OCI-LY7 (cell line): Measurements from ENCODE around the gene TRIM71. TPM values are rescaled to one million over a fixed set of nuclear protein-coding genes. Genes with fewer than 3 reads are reported as not detected.

ENCODE experiments used
- BruUV-seq: library from RNA; stranded (reverse); fragments of 400-500 nt; replicated peaks from 2 replicates; lab custom pipeline; 2021; lab: Mats Ljungman, UMichigan
- CTCF ChIA-PET: fragments of 300-600 bp; sonication (Branson Sonifier 250); formaldehyde crosslinking; loops from one replicate; lab custom pipeline; 2022; ENCODE audit warnings: antibody characterized with exemption; ENCODE audit not compliant: unreplicated experiment; lab: Charles Lee
- POLR2A ChIA-PET: fragments of 300-600 bp; sonication (Branson Sonifier 250); formaldehyde crosslinking; loops from one replicate; lab custom pipeline; 2022; ENCODE audit warnings: antibody characterized with exemption; lab: Charles Lee
- DNase-seq: peaks from one replicate; pipeline ENCODE4 v3.0.0-alpha.2; 2015; ENCODE audit warnings: low spot score
- H2AFZ ChIP-seq: fragments of 200-600 bp; sonication (generic), shearing (Covaris generic); 2 replicates; pipeline ENCODE4 v1.6.1; 2014; ENCODE audit warnings: mild to moderate bottlenecking, antibody characterized with exemption, low read length, moderate library complexity
- H3K27ac ChIP-seq: fragments of 200-600 bp; sonication (generic); 2 replicates; pipeline ENCODE4 v1.5.1; 2014; ENCODE audit warnings: mixed run types, low read depth, mild to moderate bottlenecking, moderate library complexity, low read length, inconsistent platforms; ENCODE audit not compliant: poor library complexity, severe bottlenecking
- H3K36me3 ChIP-seq: fragments of 200-600 bp; sonication (generic); 2 replicates; pipeline ENCODE4 v1.6.1; 2014; ENCODE audit warnings: mild to moderate bottlenecking, antibody characterized with exemption, low read length, moderate library complexity, mixed read lengths; ENCODE audit not compliant: insufficient read depth
- H3K4me1 ChIP-seq: fragments of 200-600 bp; sonication (generic); 2 replicates; pipeline ENCODE4 v1.5.1; 2014; ENCODE audit warnings: mild to moderate bottlenecking, low read length; ENCODE audit not compliant: insufficient read depth, poor library complexity, severe bottlenecking
- H3K4me2 ChIP-seq: fragments of 200-600 bp; sonication (generic); 2 replicates; pipeline ENCODE4 v1.6.1; 2014; ENCODE audit warnings: mild to moderate bottlenecking, low read length
- H3K4me3 ChIP-seq: fragments of 200-600 bp; sonication (generic); 2 replicates; pipeline ENCODE4 v1.5.1; 2014; ENCODE audit warnings: mild to moderate bottlenecking, low read depth, low read length; ENCODE audit not compliant: poor library complexity, severe bottlenecking
- H3K79me2 ChIP-seq: fragments of 200-600 bp; sonication (generic); 2 replicates; pipeline ENCODE4 v1.6.1; 2016; ENCODE audit warnings: low read depth, mild to moderate bottlenecking, low read length, moderate library complexity, mixed read lengths; ENCODE audit not compliant: insufficient read depth
- H3K9me2 ChIP-seq: fragments of 200-600 bp; sonication (generic); 2 replicates; pipeline ENCODE4 v1.6.1; 2016; ENCODE audit warnings: mild to moderate bottlenecking, low read length, mixed read lengths; ENCODE audit not compliant: insufficient read depth
- H3K9me3 ChIP-seq: fragments of 200-600 bp; sonication (generic); 2 replicates; pipeline ENCODE4 v1.6.1; 2014; ENCODE audit warnings: mild to moderate bottlenecking, mixed run types, low read length, mixed read lengths
- H4K20me1 ChIP-seq: fragments of 200-600 bp; sonication (generic); 2 replicates; pipeline ENCODE4 v1.6.1; 2014; ENCODE audit warnings: mild to moderate bottlenecking, antibody characterized with exemption, low read length, moderate library complexity, mixed read lengths; ENCODE audit not compliant: insufficient read depth
- EZH2phosphoT487 ChIP-seq: fragments of 200-600 bp; sonication (generic); IDR thresholded peaks from 2 replicates; pipeline ENCODE4 v1.6.1; 2018; ENCODE audit warnings: low read depth, borderline replicate concordance, mild to moderate bottlenecking, mixed run types, antibody characterized with exemption, low read length, moderate library complexity, mixed read lengths
- intact Hi-C: fragments of 100-400 bp; cut with micrococcal nuclease; formaldehyde crosslinking; loops from one replicate; pipeline ENCODE4 v1.10.0; 2022; ENCODE audit not compliant: unreplicated experiment
- total RNA-seq, 2 experiments: library from RNA; depleted of rRNA in 1 of 2; stranded (reverse); fragments of >200 nt in 1 of 2; shearing (Covaris generic) in 1 of 2; gene quantifications; 2 replicates each; pipeline ENCODE4 v1.2.3, GENCODE V29; 2014 to 2022
- TF ChIP-seq, protein P1 (sequence below): fragments of 200-600 bp; sonication (generic); conservative IDR thresholded peaks from 2 replicates; pipeline ENCODE4 v1.5.1; 2014; ENCODE audit warnings: mild to moderate bottlenecking, antibody characterized with exemption, low read length, moderate library complexity, mixed read lengths

TRIM71 gene
- total RNA-seq, 2 experiments from 2014 or later = not detected

- no peak overlapping the region for H3K4me3 ChIP-seq
- no peaks in the 10 kb centered on the region for H3K79me2 ChIP-seq
- DNase-seq = no peak
- no peaks in the 10 kb centered on the region for H3K4me1 ChIP-seq
- H3K36me3 ChIP-seq = no peaks in the 10 kb centered on the region
- no peak overlapping the region for H2AFZ ChIP-seq
- no TSS peak for BruUV-seq
- no peaks in the 10 kb centered on the region for H3K9me3 ChIP-seq
- no peak overlapping the region for H3K27ac ChIP-seq
- H3K4me2 ChIP-seq = no peak overlapping the region
- H3K9me2 ChIP-seq = no peaks in the 10 kb centered on the region
- CTCF ChIA-PET = no interaction called here
- POLR2A ChIA-PET = interaction anchor here (0.7 to 1.0 kb wide), 3 partner anchors 10 to 1606 kb away, joined by 3 to 4 read pairs (median 3); no protein-coding TSS in a partner anchor
- TF ChIP-seq, protein P1, sequence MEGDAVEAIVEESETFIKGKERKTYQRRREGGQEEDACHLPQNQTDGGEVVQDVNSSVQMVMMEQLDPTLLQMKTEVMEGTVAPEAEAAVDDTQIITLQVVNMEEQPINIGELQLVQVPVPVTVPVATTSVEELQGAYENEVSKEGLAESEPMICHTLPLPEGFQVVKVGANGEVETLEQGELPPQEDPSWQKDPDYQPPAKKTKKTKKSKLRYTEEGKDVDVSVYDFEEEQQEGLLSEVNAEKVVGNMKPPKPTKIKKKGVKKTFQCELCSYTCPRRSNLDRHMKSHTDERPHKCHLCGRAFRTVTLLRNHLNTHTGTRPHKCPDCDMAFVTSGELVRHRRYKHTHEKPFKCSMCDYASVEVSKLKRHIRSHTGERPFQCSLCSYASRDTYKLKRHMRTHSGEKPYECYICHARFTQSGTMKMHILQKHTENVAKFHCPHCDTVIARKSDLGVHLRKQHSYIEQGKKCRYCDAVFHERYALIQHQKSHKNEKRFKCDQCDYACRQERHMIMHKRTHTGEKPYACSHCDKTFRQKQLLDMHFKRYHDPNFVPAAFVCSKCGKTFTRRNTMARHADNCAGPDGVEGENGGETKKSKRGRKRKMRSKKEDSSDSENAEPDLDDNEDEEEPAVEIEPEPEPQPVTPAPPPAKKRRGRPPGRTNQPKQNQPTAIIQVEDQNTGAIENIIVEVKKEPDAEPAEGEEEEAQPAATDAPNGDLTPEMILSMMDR = no peak
- TF ChIP-seq EZH2phosphoT487 = no peak
- intact Hi-C loops = no loop called here
- H4K20me1 ChIP-seq = no peaks in the 10 kb centered on the region
These were observed 13.3 kb downstream of the TRIM71 start for GRCh38 chr3:32831062-32831461.

DNA sequence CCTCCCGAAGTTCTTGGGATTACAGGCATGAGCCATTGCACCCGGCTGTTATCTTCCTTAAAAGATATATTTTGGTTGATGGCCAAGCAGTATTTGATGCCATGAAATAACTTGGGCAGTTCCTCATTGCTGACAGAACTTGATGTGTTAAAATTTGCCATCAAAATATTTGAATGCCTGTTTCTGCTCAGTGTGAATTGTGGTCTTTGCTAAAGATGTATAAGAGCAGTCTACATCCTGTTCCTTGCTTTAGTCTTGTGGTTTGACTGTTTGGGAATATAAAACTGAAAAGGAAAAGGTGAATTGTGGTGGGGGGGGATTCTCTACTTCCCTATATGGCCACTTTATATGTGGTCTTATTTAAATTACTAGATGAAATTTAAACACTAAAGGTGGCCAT lies 14.0 kb downstream of the TRIM71 start:
- H3K27ac ChIP-seq = no peak overlapping the region
- H4K20me1 ChIP-seq = no peaks in the 10 kb centered on the region
- H3K4me1 ChIP-seq = no peaks in the 10 kb centered on the region
- ChIA-PET POLR2A (interaction anchor here (1.0 kb wide), 1 partner anchor 11 kb away, joined by 4 read pairs; no protein-coding TSS in a partner anchor), CTCF (no interaction called here)
- intact Hi-C loops = no loop called here
- BruUV-seq = no TSS peak
- no peak overlapping the region for H2AFZ ChIP-seq
- no peak overlapping the region for H3K4me2 ChIP-seq
- H3K4me3 ChIP-seq = no peak overlapping the region
- H3K36me3 ChIP-seq = no peaks in the 10 kb centered on the region
- no peaks in the 10 kb centered on the region for H3K9me2 ChIP-seq
- H3K79me2 ChIP-seq = no peaks in the 10 kb centered on the region
- H3K9me3 ChIP-seq = no peaks in the 10 kb centered on the region
- TF ChIP-seq, protein P1 = no peak
- TF ChIP-seq EZH2phosphoT487 = no peak
- no peak for DNase-seq

GRCh38 chr3:32832193-32832592 lies 14.4 kb downstream of the TRIM71 start:
- Histone ChIP-seq H3K27ac (no peak overlapping the region), H3K4me3 (no peak overlapping the region), H3K4me2 (no peak overlapping the region), H3K4me1 (no peaks in the 10 kb centered on the region), H3K9me2 (no peaks in the 10 kb centered on the region), H2AFZ (no peak overlapping the region), H3K36me3 (no peaks in the 10 kb centered on the region), H3K79me2 (no peaks in the 10 kb centered on the region), H4K20me1 (no peaks in the 10 kb centered on the region), H3K9me3 (no peaks in the 10 kb centered on the region)
- no peak for TF ChIP-seq EZH2phosphoT487
- TF ChIP-seq, protein P1 = no peak
- POLR2A ChIA-PET = no interaction called here
- no peak for DNase-seq
- intact Hi-C loops = no loop called here
- BruUV-seq = no TSS peak
- CTCF ChIA-PET = no interaction called here
